SW480 (cell line): Measurements from ENCODE around the gene CARS1.
A peak's percentile ranks its signal among the peaks of the same experiment; 100 is the strongest.

Experiments used
- DNase-seq: peaks from one replicate; pipeline ENCODE4 v3.0.0-alpha.2; 2016; ENCODE audit warnings: low spot score

Gene CARS1

DNA sequence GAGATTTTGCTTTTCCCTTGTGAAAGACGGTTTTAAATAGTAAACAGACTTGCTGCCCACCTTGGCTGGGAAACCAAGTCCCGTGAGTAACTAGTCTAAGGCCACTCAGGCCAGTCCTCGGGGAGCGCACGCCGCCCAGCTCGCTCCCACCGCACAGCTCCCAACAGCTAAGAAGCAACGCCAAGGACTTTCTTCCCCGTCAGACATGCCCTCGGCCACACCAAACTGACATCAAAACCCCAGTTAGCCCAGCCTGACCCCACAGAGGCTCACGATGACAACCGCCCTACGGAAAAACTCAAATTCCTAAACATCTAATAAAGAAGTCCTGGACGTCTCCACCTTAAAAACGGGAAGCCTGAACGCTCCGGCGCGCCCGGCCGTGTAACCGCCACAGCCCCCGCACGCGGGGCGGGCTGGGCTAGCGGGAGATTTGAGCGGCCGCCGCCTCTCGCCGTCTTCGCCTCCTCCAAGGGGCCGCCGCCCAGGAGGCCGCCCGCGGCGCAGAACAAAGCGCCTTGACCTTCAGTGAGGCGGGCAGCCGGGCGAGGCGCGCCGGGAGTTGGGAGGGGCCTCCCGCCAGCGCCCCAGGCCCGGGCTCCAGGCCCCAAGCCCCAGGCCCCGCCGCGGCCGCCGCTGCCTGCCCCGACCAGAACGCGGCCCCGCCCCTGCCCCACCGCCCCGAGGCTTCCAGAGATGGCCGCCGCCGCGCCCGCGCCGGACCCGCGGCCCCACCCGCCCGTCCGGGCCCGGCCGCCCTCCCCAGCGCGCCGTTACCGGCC is 65.6 kb downstream of the CARS1 start:
- peak; percentile 46 for DNase-seq

DNA sequence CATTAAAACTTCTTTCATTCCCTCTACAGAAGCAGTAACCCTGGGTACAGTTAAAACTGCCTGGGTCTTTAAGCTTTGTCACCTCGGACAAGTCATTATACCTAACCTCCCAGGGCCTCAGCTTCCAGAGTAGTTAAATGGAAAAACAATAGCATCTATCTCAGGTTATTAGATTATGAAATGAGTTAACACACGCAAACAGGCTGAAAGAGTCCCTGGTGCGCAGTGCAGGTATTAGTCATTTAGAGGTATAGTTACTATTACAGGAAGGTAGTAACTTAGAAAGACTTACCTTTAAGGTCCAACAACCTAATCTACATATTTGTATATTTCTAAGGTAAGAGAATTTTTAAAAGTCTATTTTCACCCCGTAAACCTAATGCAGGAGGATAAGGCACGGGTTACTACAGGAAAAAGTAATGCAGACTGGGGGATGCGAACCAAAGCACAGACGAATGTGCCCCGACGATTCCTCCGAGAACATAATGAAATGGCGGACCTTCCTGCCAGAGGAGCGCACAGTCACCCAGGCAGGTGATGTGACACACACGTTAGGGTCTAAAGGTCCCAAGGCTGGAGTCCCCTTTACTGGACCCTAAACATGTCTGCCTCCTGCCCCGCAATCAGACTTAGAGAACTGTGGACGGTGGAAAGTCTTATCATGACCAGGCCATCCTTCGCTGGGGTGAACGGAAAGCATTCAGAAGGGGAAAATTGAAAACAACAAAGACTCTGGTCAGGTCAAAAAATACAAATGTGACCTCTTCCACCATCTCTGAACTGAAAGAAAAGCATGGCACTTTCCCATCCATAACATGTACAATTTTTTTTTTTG is 66.4 kb downstream of the CARS1 start:
- DNase-seq, result peak; percentile 59

DNA sequence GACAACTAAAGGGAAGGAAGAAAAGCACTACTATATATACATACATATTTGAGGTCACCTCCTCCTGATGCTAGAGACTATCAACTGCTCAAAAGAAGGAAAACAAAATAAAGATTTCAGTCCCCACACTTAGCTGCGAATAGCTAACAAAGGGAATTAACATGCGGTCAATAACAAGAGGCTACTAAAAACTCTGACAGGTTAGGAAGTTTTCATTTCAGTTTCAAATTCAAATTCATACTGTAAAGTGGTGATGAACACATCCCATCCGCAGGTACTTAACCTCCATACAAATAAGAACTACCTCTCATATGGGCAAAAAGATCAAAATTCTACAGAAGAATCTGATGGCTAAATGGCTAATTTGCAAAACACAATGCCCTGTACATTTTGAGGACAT is 67.7 kb downstream of the CARS1 start:
- DNase-seq, result no peak

DNA sequence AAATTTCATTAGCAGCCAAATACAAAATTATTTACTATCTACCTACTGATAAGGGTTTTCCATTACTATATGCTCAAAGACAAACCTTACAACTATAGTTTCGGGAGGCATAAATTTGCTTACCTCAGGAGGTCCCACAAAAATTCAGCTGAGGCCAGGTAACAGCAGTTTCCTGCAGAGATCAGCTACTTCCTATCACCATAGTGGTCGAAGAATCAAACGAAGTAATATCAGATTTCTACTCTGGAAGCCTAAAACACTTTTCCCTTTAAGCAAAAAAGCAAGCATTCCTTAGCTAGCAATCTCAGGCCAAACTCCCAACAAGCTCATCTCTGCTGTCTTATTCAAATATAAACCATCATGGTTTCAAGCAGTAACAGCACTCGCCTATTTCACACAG is 68.2 kb downstream of the CARS1 start:
- DNase-seq, result no peak

DNA sequence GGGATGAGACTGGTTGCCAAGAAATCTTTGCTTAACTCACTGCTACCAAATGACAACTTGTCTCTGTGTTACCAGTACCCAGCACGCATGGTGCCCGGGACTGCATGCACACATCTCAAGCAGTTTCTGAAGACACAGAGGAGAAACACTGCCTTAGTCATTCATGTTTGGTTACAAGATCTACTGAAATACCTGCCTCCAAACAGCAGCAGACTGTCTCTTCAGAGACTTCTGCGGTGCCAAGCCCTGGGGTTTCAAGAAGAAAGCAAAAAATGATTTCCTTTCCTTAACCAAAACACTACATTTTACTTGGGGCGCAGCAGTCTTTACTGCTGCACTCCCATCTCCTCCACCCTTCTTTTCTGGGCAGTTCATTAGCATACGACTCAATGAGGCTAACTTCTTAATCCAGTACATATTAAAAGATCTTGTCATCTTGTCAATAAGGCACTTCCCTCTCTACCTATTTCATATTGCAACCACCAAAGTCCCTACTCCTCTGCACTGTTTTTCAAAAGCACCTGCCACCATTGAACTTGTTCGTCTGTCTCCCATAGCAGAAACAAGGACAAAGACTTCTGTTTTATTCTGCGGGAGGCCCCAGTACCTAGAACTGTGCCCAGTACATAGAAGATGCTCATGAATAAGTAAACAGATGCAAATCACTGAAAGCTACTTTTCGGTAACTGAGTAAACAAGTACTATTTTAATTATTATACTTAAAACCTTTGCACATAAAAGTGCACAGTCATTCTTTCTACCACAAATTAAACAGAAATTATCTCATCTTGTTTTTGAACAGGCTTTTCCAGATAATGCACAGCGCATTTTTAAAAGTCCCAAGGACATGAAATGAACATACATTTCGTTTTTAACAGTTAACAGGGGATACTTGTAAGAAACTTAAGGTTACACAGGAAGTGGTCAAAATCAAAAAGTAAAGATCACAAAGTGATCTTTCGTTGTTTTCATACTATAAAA is 69.1 kb downstream of the CARS1 start:
- no peak for DNase-seq

GRCh38 chr11:2983908-2984307 is 73.3 kb downstream of the CARS1 start:
- no peak for DNase-seq

GRCh38 chr11:2982214-2982613 is 75.0 kb downstream of the CARS1 start:
- DNase-seq, result no peak

GRCh38 chr11:2981130-2981529 is 76.1 kb downstream of the CARS1 start:
- no peak for DNase-seq

- no peak for DNase-seq
Measured at GRCh38 chr11:2980168-2980840, 76.9 kb downstream of the CARS1 start.

- no peak for DNase-seq
Measured at GRCh38 chr11:2977113-2977512, 80.1 kb downstream of the CARS1 start.

DNA sequence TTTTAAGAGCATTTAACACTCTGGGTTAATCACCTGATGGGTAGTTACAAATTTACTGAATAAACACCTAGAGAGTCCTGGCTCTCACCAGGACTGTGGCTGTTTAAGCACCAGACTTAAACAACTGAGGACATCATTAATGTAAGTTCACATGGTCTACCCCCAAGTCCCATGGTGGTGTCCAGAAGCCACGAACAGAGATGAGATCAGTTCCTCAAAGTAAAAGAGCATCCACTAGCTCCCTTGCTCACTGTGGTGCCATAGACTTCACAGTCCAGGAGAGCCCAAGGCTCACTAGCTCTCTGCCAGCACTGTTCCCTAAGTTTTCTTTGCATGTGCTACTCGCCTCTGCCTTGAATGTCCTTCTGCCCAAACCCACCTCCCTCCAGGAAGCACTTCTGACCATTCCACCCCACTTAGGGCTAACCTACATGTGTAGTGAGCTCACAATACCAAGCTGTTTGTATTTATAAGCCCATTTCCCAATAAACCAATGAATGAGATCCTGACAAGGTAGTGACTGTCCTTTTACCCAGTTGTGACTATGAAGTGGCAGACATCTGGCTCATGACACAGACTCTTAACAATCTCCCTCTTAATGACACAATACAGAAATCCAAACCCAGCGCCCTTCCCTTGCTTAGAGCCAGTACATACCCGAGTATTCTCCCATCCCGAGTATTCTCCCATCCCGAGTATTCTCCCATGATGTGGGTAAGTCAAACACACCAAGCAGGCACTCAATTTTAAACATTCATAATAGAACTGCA is 80.7 kb downstream of the CARS1 start:
- no peak for DNase-seq

GRCh38 chr11:2975594-2975993 is 81.6 kb downstream of the CARS1 start:
- peak; percentile 23 for DNase-seq

GRCh38 chr11:2974272-2974671 is 83.0 kb downstream of the CARS1 start:
- DNase-seq, result no peak

DNA sequence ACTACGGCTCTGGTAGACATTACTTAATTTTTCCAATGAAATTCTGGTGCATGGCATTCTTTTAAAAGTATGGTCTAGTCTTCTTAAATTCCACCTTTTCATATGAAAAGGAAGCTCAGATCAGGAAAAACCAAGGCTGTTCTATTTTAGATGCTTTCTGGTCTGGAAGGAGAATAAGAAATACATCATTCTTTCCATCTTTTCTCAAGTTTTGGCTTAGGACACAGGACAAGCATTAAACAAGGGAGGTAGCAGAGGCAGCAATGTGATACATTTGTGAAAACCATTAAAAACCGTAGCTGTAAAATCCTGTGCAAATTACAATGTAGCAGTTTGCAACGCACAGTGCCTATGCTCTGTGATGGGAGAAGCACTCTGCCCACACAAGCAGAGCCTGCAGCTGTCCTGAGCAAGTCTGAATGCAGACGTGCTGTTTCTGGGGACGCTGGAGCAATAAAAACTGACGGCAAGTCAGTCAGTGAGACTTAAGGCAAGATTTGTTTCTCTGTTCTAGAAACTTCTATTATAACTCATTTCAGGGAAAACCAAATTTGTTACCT is 88.8 kb downstream of the CARS1 start:
- no peak for DNase-seq

- DNase-seq, result no peak
Measured at GRCh38 chr11:2964782-2965181, 92.4 kb downstream of the CARS1 start.

DNA sequence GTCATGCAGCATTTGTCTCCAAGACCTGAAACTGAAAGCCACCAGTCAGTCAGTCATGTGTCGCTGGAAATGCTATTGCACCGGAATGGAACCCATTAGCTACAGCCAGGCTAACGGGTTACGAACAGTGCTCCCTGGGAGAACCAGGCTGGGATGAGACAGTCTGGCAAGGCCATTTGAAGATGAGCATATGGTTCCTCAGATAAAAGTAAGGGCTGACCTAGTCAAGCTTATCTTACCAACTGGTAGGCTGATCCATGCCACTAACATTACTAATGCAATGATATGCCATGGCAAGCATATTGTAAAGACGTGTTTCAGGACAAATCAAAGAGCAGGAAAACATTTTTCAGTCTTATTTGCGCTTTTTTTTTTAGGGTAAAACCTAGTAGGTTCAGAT is 93.5 kb downstream of the CARS1 start:
- DNase-seq, result no peak

DNA sequence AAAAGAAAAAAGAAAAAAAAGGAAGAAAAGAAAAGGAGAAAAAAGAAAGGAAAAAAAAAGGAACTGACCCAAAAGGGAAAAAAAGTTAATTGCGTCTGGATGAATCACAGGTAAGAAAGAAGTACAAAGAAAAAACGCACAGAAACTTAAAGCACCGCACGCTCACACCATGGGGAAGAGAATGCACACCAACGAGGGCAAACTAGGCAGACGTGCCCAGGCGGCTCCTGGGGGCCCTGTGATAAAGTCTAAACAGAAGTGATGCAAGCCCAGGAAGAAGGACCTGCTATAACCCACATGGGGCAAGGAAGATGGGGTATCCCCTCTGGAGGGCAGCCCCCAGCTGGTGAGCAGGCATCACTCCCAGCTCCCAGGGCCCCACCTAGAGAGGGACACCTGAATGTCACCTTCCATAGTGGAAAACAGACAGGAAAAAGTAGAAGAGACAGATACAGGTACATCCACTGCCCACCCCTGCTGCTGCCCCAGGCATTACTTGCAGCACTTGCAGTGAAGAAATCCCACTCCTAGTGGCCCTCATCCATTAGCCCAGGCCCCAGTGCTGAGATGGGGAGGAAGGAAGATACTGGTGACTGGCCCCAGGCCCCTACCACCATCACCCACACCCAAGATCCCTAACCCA is 94.0 kb downstream of the CARS1 start:
- no peak for DNase-seq

GRCh38 chr11:2961080-2961479 is 96.1 kb downstream of the CARS1 start:
- no peak for DNase-seq

DNA sequence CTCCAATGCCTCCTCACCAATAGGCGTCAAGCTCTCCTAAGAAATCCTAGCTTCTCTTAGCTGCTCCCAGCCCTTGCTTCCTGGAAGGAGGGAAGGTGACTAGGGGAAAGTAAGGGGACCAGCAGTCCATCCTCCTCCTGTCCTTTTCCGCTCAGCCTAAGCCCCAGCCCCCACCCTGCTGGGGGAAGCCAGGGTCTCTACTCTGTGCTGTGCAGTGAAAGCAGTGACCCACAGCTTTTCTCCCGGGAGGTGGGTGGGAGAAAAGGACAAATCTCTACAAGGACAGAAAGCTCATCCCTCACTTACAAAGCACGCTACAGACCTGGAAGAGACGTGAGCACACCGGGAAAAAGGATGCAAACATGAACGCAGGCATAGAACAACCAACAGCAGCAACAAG is 97.1 kb downstream of the CARS1 start:
- DNase-seq, result no peak

DNA sequence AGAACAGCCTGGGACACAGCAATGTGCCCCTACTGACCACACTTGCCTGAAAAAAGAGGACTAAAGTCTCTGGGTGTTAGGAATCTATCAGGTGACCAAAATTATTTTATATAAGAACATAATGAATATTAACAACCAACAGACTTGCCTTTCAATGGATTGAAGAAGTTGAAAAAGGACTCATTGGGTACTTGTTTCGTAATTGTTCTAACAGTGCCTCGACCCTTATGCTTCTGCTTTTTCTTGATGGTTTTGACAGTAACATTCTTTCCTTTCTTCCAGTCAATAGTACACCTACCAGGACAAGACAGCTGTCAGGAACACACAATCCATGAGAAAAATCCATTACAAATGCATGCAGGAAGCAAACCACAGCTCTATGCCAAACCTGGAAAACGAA is 99.0 kb downstream of the CARS1 start:
- DNase-seq, result no peak
